Panc1 (cell line): Measurements from ENCODE around the gene KASH5.

Experiments
- CTCF ChIP-seq: fragments of 450-650 bp; IDR thresholded peaks from 2 replicates; pipeline ENCODE4 v1.5.1; 2017; ENCODE audit warnings: mild to moderate bottlenecking
- REST ChIP-seq, 2 experiments: IDR thresholded peaks; 2 replicates each; pipeline ENCODE4 v1.6.1; 2011 to 2012; ENCODE audit warnings: low read depth in 2 of 2, control low read depth in 1 of 2, low read length in 1 of 2, mild to moderate bottlenecking in 1 of 2, moderate library complexity in 1 of 2; ENCODE audit not compliant: insufficient read depth in 1 of 2

GRCh38 chr19:49459388-49459787, 71.3 kb downstream of the KASH5 start:
- TF ChIP-seq CTCF: no peak
- TF ChIP-seq REST (IDR thresholded peaks at IDR 0.05; ENCODE audit: insufficient read depth in 1 of 2, low read depth in 2 of 2, low read length in 1 of 2): no peak
